ENCODE measurements around the gene CD70.
"Not testable (repeated sequence)": the region's sequence is repeated elsewhere in the genome, so short reads cannot be mapped to it uniquely, and the experiment has no call there.

Gene CD70

GRCh38 chr19:6572217-6572616, 18.7 kb downstream of the CD70 start:
- H3K4me3 ChIP-seq (ENCODE audit: low read depth, low read length) = no peak overlapping the region

- H3K4me3 ChIP-seq (ENCODE audit: low read depth, low read length) = no peak overlapping the region
Observed at GRCh38 chr19:6571167-6571566, 19.8 kb downstream of the CD70 start.

GRCh38 chr19:6570764-6571163, 20.2 kb downstream of the CD70 start:
- H3K4me3 ChIP-seq (ENCODE audit: low read depth, low read length) = no peak overlapping the region

GRCh38 chr19:6568816-6569215, 22.1 kb downstream of the CD70 start:
- no peak overlapping the region for H3K4me3 ChIP-seq (ENCODE audit: low read depth, low read length)

- H3K4me3 ChIP-seq (ENCODE audit: low read depth, low read length) = no peak overlapping the region
Observed at GRCh38 chr19:6568010-6568526, 22.9 kb downstream of the CD70 start.

GRCh38 chr19:6566727-6567126, 24.2 kb downstream of the CD70 start:
- not testable (repeated sequence) for H3K4me3 ChIP-seq (ENCODE audit: low read depth, low read length)

- H3K4me3 ChIP-seq (ENCODE audit: low read depth, low read length) = no peak overlapping the region
Observed at GRCh38 chr19:6564393-6564792, 26.6 kb downstream of the CD70 start.

GRCh38 chr19:6562437-6562836, 28.5 kb downstream of the CD70 start:
- H3K4me3 ChIP-seq (ENCODE audit: low read depth, low read length) = not testable (repeated sequence)

GRCh38 chr19:6556480-6557195, 34.3 kb downstream of the CD70 start:
- H3K4me3 ChIP-seq (ENCODE audit: low read depth, low read length) = no peak overlapping the region

GRCh38 chr19:6556043-6556449, 34.9 kb downstream of the CD70 start:
- no peak overlapping the region for H3K4me3 ChIP-seq (ENCODE audit: low read depth, low read length)

GRCh38 chr19:6551607-6552450, 39.1 kb downstream of the CD70 start:
- H3K4me3 ChIP-seq (ENCODE audit: low read depth, low read length) = no peak overlapping the region

GRCh38 chr19:6551091-6551490, 39.9 kb downstream of the CD70 start:
- H3K4me3 ChIP-seq (ENCODE audit: low read depth, low read length) = no peak overlapping the region

GRCh38 chr19:6550679-6551078, 40.3 kb downstream of the CD70 start:
- not testable (repeated sequence) for H3K4me3 ChIP-seq (ENCODE audit: low read depth, low read length)

GRCh38 chr19:6543866-6544347, 47.0 kb downstream of the CD70 start:
- no peak overlapping the region for H3K4me3 ChIP-seq (ENCODE audit: low read depth, low read length)

GRCh38 chr19:6540918-6541689, 49.8 kb downstream of the CD70 start:
- no peak overlapping the region for H3K4me3 ChIP-seq (ENCODE audit: low read depth, low read length)

GRCh38 chr19:6539514-6539913, 51.4 kb downstream of the CD70 start:
- H3K4me3 ChIP-seq (ENCODE audit: low read depth, low read length) = no peak overlapping the region
